Measurements from ENCODE around the gene ELAVL3.
"Not testable (repeated sequence)": the region's sequence is repeated elsewhere in the genome, so short reads cannot be mapped to it uniquely, and the experiment has no call there.

DNA sequence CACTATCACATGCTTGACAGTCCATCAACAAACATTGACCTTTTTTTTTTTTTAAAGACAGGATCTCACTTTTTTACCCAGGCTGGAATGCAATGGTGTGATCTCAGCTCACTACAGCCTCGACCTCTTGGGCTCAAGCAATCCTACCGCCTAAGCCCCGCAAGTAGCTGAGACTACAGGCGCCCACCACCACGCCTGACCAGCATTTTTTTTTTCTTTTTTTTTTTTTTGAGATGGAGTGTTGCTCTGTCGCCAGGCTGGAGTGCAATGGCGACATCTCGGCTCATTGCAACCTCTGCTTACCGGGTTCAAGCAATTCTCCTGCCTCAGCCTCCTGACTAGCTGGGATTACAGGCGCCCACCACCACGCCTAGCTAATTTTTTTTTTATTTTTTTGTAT lies 21.9 kb downstream of the ELAVL3 start:
- TF ChIP-seq, protein P1, sequence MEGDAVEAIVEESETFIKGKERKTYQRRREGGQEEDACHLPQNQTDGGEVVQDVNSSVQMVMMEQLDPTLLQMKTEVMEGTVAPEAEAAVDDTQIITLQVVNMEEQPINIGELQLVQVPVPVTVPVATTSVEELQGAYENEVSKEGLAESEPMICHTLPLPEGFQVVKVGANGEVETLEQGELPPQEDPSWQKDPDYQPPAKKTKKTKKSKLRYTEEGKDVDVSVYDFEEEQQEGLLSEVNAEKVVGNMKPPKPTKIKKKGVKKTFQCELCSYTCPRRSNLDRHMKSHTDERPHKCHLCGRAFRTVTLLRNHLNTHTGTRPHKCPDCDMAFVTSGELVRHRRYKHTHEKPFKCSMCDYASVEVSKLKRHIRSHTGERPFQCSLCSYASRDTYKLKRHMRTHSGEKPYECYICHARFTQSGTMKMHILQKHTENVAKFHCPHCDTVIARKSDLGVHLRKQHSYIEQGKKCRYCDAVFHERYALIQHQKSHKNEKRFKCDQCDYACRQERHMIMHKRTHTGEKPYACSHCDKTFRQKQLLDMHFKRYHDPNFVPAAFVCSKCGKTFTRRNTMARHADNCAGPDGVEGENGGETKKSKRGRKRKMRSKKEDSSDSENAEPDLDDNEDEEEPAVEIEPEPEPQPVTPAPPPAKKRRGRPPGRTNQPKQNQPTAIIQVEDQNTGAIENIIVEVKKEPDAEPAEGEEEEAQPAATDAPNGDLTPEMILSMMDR (IDR thresholded peaks at IDR 0.05): not testable (repeated sequence)
- TF ChIP-seq POLR2A (IDR thresholded peaks at IDR 0.05): not testable (repeated sequence)
